Mucosa of descending colon (tissue), 3 donors: ENCODE measurements around the gene STN1. TPM values are rescaled to one million over a fixed set of nuclear protein-coding genes. Genes with fewer than 3 reads are reported as not detected.

Experiments used
- ATAC-seq: fragments of 200-7000 bp; cut with Tn5 transposase; one replicate; pipeline ENCODE4 v1.9.1; 2020; ENCODE audit warnings: mild to moderate bottlenecking, moderate library complexity
- DNase-seq, 3 donors: peaks; one replicate each; pipeline ENCODE4 v3.0.0-alpha.2; 2020
- H3K36me3 ChIP-seq: fragments of 200-600 bp; one replicate; pipeline ENCODE4 v1.8.0; 2021; ENCODE audit warnings: low read depth, mild to moderate bottlenecking
- H3K4me1 ChIP-seq: fragments of 200-600 bp; one replicate; pipeline ENCODE4 v1.8.0; 2021; ENCODE audit warnings: low read depth, mild to moderate bottlenecking
- H3K4me3 ChIP-seq: fragments of 200-600 bp; one replicate; pipeline ENCODE4 v1.8.0; 2021; ENCODE audit warnings: mild to moderate bottlenecking
- H3K9me3 ChIP-seq: fragments of 200-600 bp; one replicate; pipeline ENCODE4 v1.8.0; 2021; ENCODE audit warnings: mild to moderate bottlenecking
- CTCF ChIP-seq: fragments of 200-600 bp; IDR thresholded peaks from one replicate; pipeline ENCODE4 v1.8.0; 2022; ENCODE audit warnings: antibody characterized with exemption, mild to moderate bottlenecking
- intact Hi-C, 2 donors: fragments of 100-400 bp; cut with DNase I in 1 of 2; cut with micrococcal nuclease in 1 of 2; formaldehyde crosslinking; loops; one replicate each; pipeline versions ENCODE4 v1.11.0 to v1.11.1; 2022; cut with DNase I, micrococcal nuclease
- total RNA-seq, 3 donors: library from RNA; stranded (reverse); fragmentation: NEBNext Ultra II Directional in 2 of 3; extraction: Animal tissue kit (Norgen Biotek cat#: 25700) in 2 of 3; gene quantifications; one replicate each; pipeline versions ENCODE4 v1.2.1 to v1.2.4, GENCODE V29; 2021 to 2023
- donor health status: DM: no; HTN: no; CAD: no; lungs with moderate emphysema.
- donor health status: DM: no; HTN: no; CAD: no.
- donor health status: DM: no; HTN: yes; CAD: no.

Gene STN1
- total RNA-seq, 3 donors from 2014 or later: 18.8 to 25.2 (median 20.7) TPM

- DNase-seq (peak in 1 of 3 donors; percentile 59), ATAC-seq (peak; percentile 59)
- intact Hi-C loops: no loop called here
- no peak overlapping the region for H3K4me3 ChIP-seq
- H3K4me1 ChIP-seq: peaks cover 47% of the 10 kb centered on the region
- no peaks in the 10 kb centered on the region for H3K36me3 ChIP-seq
- TF ChIP-seq CTCF: no peak
- no peaks in the 10 kb centered on the region for H3K9me3 ChIP-seq
Measured at GRCh38 chr10:103851261-103851660, 66.7 kb downstream of the STN1 start.

GRCh38 chr10:103850572-103850895, 67.5 kb downstream of the STN1 start:
- peak; percentile 19 for ATAC-seq

GRCh38 chr10:103849880-103850571, 68.0 kb downstream of the STN1 start:
- no peak for TF ChIP-seq CTCF
- Histone ChIP-seq H3K36me3 (no peaks in the 10 kb centered on the region), H3K4me3 (no peak overlapping the region), H3K9me3 (no peaks in the 10 kb centered on the region), H3K4me1 (peaks cover 57% of the 10 kb centered on the region)
- no peak for DNase-seq
- peak; percentile 41 for ATAC-seq
- intact Hi-C loops: no loop called here

More at GRCh38 chr10:103850572-103850895, 67.5 kb downstream of the STN1 start:
- no peak overlapping the region for H3K4me3 ChIP-seq
- peaks cover 55% of the 10 kb centered on the region for H3K4me1 ChIP-seq
- no peak for TF ChIP-seq CTCF
- DNase-seq: peak in 1 of 3 donors; percentile 53
- no peaks in the 10 kb centered on the region for H3K36me3 ChIP-seq
- intact Hi-C loops: no loop called here
- H3K9me3 ChIP-seq: no peaks in the 10 kb centered on the region

GRCh38 chr10:103849212-103849877, 68.6 kb downstream of the STN1 start:
- Histone ChIP-seq H3K4me3 (no peak overlapping the region), H3K36me3 (no peaks in the 10 kb centered on the region), H3K4me1 (peaks cover 63% of the 10 kb centered on the region), H3K9me3 (no peaks in the 10 kb centered on the region)
- intact Hi-C loops: no loop called here
- no peak for ATAC-seq
- TF ChIP-seq CTCF: no peak
- DNase-seq: no peak

- ATAC-seq (no peak), DNase-seq (no peak)
- TF ChIP-seq CTCF: no peak
- H3K4me1 ChIP-seq: peaks cover 66% of the 10 kb centered on the region
- no peak overlapping the region for H3K4me3 ChIP-seq
- intact Hi-C loops: no loop called here
- H3K9me3 ChIP-seq: no peaks in the 10 kb centered on the region
- no peaks in the 10 kb centered on the region for H3K36me3 ChIP-seq
Measured at GRCh38 chr10:103847909-103848468, 70.0 kb downstream of the STN1 start.
